Measurements from ENCODE around the gene SLC44A5. TPM values are rescaled to one million over a fixed set of nuclear protein-coding genes. Genes with fewer than 3 reads are reported as not detected.

The SLC44A5 gene
- total RNA-seq, 4 donors from 2014 or later, result 0.11 to 2.0 (median 0.87) TPM

GRCh38 chr1:75542818-75543570 lies 67.9 kb downstream of the SLC44A5 start:
- TF ChIP-seq POLR2A (IDR thresholded peaks at IDR 0.05) (no peak), CTCF (IDR thresholded peaks at IDR 0.05) (no peak)
- Histone ChIP-seq H3K4me1 (no peaks in the 10 kb centered on the region), H3K4me3 (replicated peaks in 1 of 3) (no peak overlapping the region), H3K36me3 (no peaks in the 10 kb centered on the region), H3K27ac (no peak overlapping the region), H3K9me3 (no peaks in the 10 kb centered on the region), H3K27me3 (no peaks in the 10 kb centered on the region)
- DNase-seq, result peak in 1 of 2 donors; percentile 16
- WGBS, 2 donors, result 64 to 66% methylated on average over 5 of the region's 5 CpGs
- intact Hi-C loops (cut with DNase I), result no loop called here

GRCh38 chr1:75539230-75540116 lies 71.4 kb downstream of the SLC44A5 start:
- TF ChIP-seq POLR2A (IDR thresholded peaks at IDR 0.05), result no peak
- TF ChIP-seq CTCF (IDR thresholded peaks at IDR 0.05), result no peak
- Histone ChIP-seq H3K27me3 (no peaks in the 10 kb centered on the region), H3K4me3 (replicated peaks in 1 of 3) (no peak overlapping the region), H3K4me1 (no peaks in the 10 kb centered on the region), H3K27ac (no peak overlapping the region), H3K9me3 (no peaks in the 10 kb centered on the region), H3K36me3 (no peaks in the 10 kb centered on the region)
- no peak for DNase-seq
- 52 to 67% methylated on average over 6 of the region's 6 CpGs for WGBS, 2 donors
- intact Hi-C loops (cut with DNase I), result no loop called here

- Histone ChIP-seq H3K4me3 (replicated peaks in 1 of 3) (no peak overlapping the region), H3K4me1 (no peaks in the 10 kb centered on the region), H3K9me3 (no peaks in the 10 kb centered on the region), H3K27ac (no peak overlapping the region), H3K27me3 (no peaks in the 10 kb centered on the region), H3K36me3 (no peaks in the 10 kb centered on the region)
- WGBS, 2 donors, result 85 to 89% methylated on average over 2 of the region's 2 CpGs
- TF ChIP-seq POLR2A (IDR thresholded peaks at IDR 0.05) (no peak), CTCF (IDR thresholded peaks at IDR 0.05) (no peak)
- intact Hi-C loops (cut with DNase I), result no loop called here
- DNase-seq, result no peak
Measured at GRCh38 chr1:75533085-75533484, 77.8 kb downstream of the SLC44A5 start.

GRCh38 chr1:75531570-75531969 lies 79.3 kb downstream of the SLC44A5 start:
- no peak for TF ChIP-seq POLR2A (IDR thresholded peaks at IDR 0.05)
- TF ChIP-seq CTCF (IDR thresholded peaks at IDR 0.05), result no peak
- no peak for DNase-seq
- Histone ChIP-seq H3K36me3 (no peaks in the 10 kb centered on the region), H3K4me1 (no peaks in the 10 kb centered on the region), H3K27me3 (no peaks in the 10 kb centered on the region), H3K4me3 (replicated peaks in 1 of 3) (no peak overlapping the region), H3K27ac (no peak overlapping the region), H3K9me3 (no peaks in the 10 kb centered on the region)
- intact Hi-C loops (cut with DNase I), result no loop called here
- 73 to 85% methylated on average over 2 of the region's 2 CpGs for WGBS, 2 donors

GRCh38 chr1:75529488-75529887 lies 81.4 kb downstream of the SLC44A5 start:
- Histone ChIP-seq H3K4me1 (no peaks in the 10 kb centered on the region), H3K27ac (no peak overlapping the region), H3K9me3 (no peaks in the 10 kb centered on the region), H3K4me3 (replicated peaks in 1 of 3) (no peak overlapping the region), H3K27me3 (no peaks in the 10 kb centered on the region), H3K36me3 (no peaks in the 10 kb centered on the region)
- intact Hi-C loops (cut with DNase I), result no loop called here
- TF ChIP-seq CTCF (IDR thresholded peaks at IDR 0.05) (no peak), POLR2A (IDR thresholded peaks at IDR 0.05) (no peak)
- no peak for DNase-seq

Data from thyroid gland (tissue), 4 donors.